ENCODE measurements around the gene SKIDA1. TPM values are rescaled to one million over a fixed set of nuclear protein-coding genes. Genes with fewer than 3 reads are reported as not detected.

SKIDA1 gene
- total and polyA plus RNA-seq, 4 donors, result 0.10 to 1.6 (median 0.80) TPM

DNA sequence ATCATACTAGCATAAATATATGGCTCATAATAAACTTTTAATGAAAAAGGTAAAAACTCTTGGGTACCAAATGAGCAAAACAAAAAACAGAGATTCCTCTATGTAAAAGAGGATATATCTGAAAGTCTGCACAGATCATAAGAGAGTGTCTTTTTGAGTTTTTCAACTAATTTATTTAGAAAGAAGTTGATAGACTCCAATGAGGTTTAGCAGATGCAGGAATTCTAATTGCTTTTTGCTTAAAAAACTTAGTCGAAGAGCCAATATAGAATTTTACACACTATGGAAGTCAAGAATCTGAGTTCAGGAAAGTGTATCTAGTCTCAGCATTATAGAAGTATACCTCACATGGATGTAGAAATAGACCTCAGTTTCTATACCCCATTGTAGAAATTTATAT, 5.2 kb upstream of the SKIDA1 start:
- H3K27ac ChIP-seq (ENCODE audit: low read depth in 1 of 2, low read length in 1 of 2), result no peak overlapping the region
- no peaks in the 10 kb centered on the region for H3K36me3 ChIP-seq (ENCODE audit: control insufficient read depth in 4 of 4, insufficient read depth in 4 of 4, low read length in 4 of 4)
- TF ChIP-seq, protein P1, sequence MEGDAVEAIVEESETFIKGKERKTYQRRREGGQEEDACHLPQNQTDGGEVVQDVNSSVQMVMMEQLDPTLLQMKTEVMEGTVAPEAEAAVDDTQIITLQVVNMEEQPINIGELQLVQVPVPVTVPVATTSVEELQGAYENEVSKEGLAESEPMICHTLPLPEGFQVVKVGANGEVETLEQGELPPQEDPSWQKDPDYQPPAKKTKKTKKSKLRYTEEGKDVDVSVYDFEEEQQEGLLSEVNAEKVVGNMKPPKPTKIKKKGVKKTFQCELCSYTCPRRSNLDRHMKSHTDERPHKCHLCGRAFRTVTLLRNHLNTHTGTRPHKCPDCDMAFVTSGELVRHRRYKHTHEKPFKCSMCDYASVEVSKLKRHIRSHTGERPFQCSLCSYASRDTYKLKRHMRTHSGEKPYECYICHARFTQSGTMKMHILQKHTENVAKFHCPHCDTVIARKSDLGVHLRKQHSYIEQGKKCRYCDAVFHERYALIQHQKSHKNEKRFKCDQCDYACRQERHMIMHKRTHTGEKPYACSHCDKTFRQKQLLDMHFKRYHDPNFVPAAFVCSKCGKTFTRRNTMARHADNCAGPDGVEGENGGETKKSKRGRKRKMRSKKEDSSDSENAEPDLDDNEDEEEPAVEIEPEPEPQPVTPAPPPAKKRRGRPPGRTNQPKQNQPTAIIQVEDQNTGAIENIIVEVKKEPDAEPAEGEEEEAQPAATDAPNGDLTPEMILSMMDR (IDR thresholded peaks at IDR 0.05; ENCODE audit: control extremely low read depth, extremely low read depth), result no peak
- DNase-seq (peak in 1 of 3 donors; percentile 56), ATAC-seq (ENCODE audit: insufficient read depth, low FRiP score) (no peak)
- no peaks in the 10 kb centered on the region for H3K9me3 ChIP-seq (ENCODE audit: control insufficient read depth in 4 of 4, insufficient read depth in 3 of 4, low read length in 3 of 4)
- no peak overlapping the region for H3K4me3 ChIP-seq
- 0 to 54% methylated on average over 1 of the region's 1 CpG for WGBS, 2 donors
- H3K9ac ChIP-seq (ENCODE audit: insufficient read depth in 1 of 2, low read length in 2 of 2), result no peak overlapping the region
- H3K4me1 ChIP-seq (ENCODE audit: control insufficient read depth in 5 of 5, insufficient read depth in 5 of 5, low read length in 5 of 5), result peaks cover 0 to 34% (median 0%) of the 10 kb centered on the region in 5 donors
- H3K27me3 ChIP-seq (ENCODE audit: control insufficient read depth in 3 of 3, insufficient read depth in 3 of 3, low read length in 2 of 3), result no peaks in the 10 kb centered on the region

DNA sequence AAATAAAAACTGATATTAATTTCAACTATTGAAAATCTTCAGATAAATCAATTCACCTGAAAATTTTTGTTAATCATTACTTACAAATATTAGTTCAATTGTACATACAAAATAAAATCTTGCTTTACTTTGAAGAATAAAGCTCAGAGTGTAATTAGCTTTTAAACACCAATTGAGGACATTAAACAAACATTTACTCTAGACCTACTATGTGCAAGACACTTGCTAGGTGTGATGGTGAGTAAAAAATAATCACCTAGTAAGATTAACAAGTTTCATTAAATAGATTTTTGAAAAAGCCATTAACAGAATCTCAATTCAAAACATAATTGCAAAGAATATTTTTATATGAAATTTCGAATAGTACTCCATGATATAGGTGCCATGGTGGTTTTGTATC, 4.7 kb upstream of the SKIDA1 start:
- DNase-seq (peak in 1 of 3 donors; percentile 25), ATAC-seq (ENCODE audit: insufficient read depth, low FRiP score) (no peak)
- TF ChIP-seq, protein P1 (IDR thresholded peaks at IDR 0.05; ENCODE audit: control extremely low read depth, extremely low read depth), result no peak
- Histone ChIP-seq H3K36me3 (ENCODE audit: control insufficient read depth in 4 of 4, insufficient read depth in 4 of 4, low read length in 4 of 4) (no peaks in the 10 kb centered on the region), H3K27me3 (ENCODE audit: control insufficient read depth in 3 of 3, insufficient read depth in 3 of 3, low read length in 2 of 3) (no peaks in the 10 kb centered on the region), H3K9me3 (ENCODE audit: control insufficient read depth in 4 of 4, insufficient read depth in 3 of 4, low read length in 3 of 4) (no peaks in the 10 kb centered on the region), H3K9ac (ENCODE audit: insufficient read depth in 1 of 2, low read length in 2 of 2) (no peak overlapping the region), H3K4me1 (ENCODE audit: control insufficient read depth in 5 of 5, insufficient read depth in 5 of 5, low read length in 5 of 5) (peaks cover 0 to 30% (median 0%) of the 10 kb centered on the region in 5 donors), H3K27ac (ENCODE audit: low read depth in 1 of 2, low read length in 1 of 2) (no peak overlapping the region), H3K4me3 (no peak overlapping the region)
- WGBS, 2 donors, result 95 to 100% methylated on average over 1 of the region's 1 CpG

GRCh38 chr10:21529032-21529910, 3.8 kb upstream of the SKIDA1 start:
- no peak for ATAC-seq (ENCODE audit: insufficient read depth, low FRiP score)
- peak overlapping the region in 1 of 2 donors; percentile 72 for H3K9ac ChIP-seq (ENCODE audit: insufficient read depth in 1 of 2, low read length in 2 of 2)
- TF ChIP-seq, protein P1 (IDR thresholded peaks at IDR 0.05; ENCODE audit: control extremely low read depth, extremely low read depth), result no peak
- no peak overlapping the region for H3K4me3 ChIP-seq
- no peaks in the 10 kb centered on the region for H3K9me3 ChIP-seq (ENCODE audit: control insufficient read depth in 4 of 4, insufficient read depth in 3 of 4, low read length in 3 of 4)
- no peaks in the 10 kb centered on the region for H3K36me3 ChIP-seq (ENCODE audit: control insufficient read depth in 4 of 4, insufficient read depth in 4 of 4, low read length in 4 of 4)
- H3K27me3 ChIP-seq (ENCODE audit: control insufficient read depth in 3 of 3, insufficient read depth in 3 of 3, low read length in 2 of 3), result no peaks in the 10 kb centered on the region
- DNase-seq, result peak in 2 of 3 donors; percentile 58 to 62
- WGBS, 2 donors, result 87 to 88% methylated on average over 9 of the region's 9 CpGs
- H3K4me1 ChIP-seq (ENCODE audit: control insufficient read depth in 5 of 5, insufficient read depth in 5 of 5, low read length in 5 of 5), result peaks cover 0 to 37% (median 0%) of the 10 kb centered on the region in 5 donors
- peak overlapping the region in 1 of 2 donors; percentile 12 for H3K27ac ChIP-seq (ENCODE audit: low read depth in 1 of 2, low read length in 1 of 2)

All from lung (tissue), 12 donors.